Astrocyte (in vitro differentiated cells and primary cell): ENCODE measurements around the gene SMLR1. TPM values are rescaled to one million over a fixed set of nuclear protein-coding genes. Genes with fewer than 3 reads are reported as not detected.

ENCODE experiments used
- DNase-seq: peaks from one replicate; pipeline ENCODE4 v3.0.0-alpha.2; 2010; ENCODE audit warnings: low read depth
- FAIRE-seq: peaks from 2 replicates; lab custom pipeline; 2011; peaks lifted over from hg19 to GRCh38; lab: Jason Lieb, UNC
- H2AFZ ChIP-seq: 2 replicates; pipeline ENCODE4 v1.6.0; 2012; ENCODE audit warnings: low read depth, low read length, inconsistent platforms
- H3K27ac ChIP-seq: 2 replicates; pipeline ENCODE4 v1.5.1; 2011; ENCODE audit warnings: low read depth, low read length, inconsistent platforms
- H3K27me3 ChIP-seq: 2 replicates; pipeline ENCODE4 v1.6.0; 2011; ENCODE audit warnings: low read length, inconsistent platforms; ENCODE audit not compliant: insufficient read depth
- H3K36me3 ChIP-seq: 2 replicates; pipeline ENCODE4 v1.5.1; 2011; ENCODE audit warnings: low read length, inconsistent platforms; ENCODE audit not compliant: insufficient read depth
- H3K4me1 ChIP-seq: 2 replicates; pipeline ENCODE4 v1.5.1; 2011; ENCODE audit warnings: low read length, inconsistent platforms; ENCODE audit not compliant: insufficient read depth
- H3K4me2 ChIP-seq: 2 replicates; pipeline ENCODE4 v1.6.0; 2012; ENCODE audit warnings: low read length, inconsistent platforms
- H3K4me3 ChIP-seq: 2 replicates; pipeline ENCODE4 v1.5.1; 2011; ENCODE audit warnings: low read depth, mild to moderate bottlenecking, low read length, inconsistent platforms; ENCODE audit not compliant: insufficient read depth
- H3K79me2 ChIP-seq: 2 replicates; pipeline ENCODE4 v1.6.0; 2012; ENCODE audit warnings: mild to moderate bottlenecking, low read length, inconsistent platforms; ENCODE audit not compliant: insufficient read depth
- H3K9ac ChIP-seq: 2 replicates; pipeline ENCODE4 v1.6.0; 2012; ENCODE audit warnings: mild to moderate bottlenecking, low read length, inconsistent platforms
- H3K9me3 ChIP-seq: 2 replicates; pipeline ENCODE4 v1.5.1; 2012; ENCODE audit warnings: low read depth, mild to moderate bottlenecking, low read length, inconsistent platforms; ENCODE audit not compliant: insufficient read depth
- H4K20me1 ChIP-seq: 2 replicates; pipeline ENCODE4 v1.6.0; 2012; ENCODE audit warnings: low read length, inconsistent platforms; ENCODE audit not compliant: insufficient read depth
- H3K27ac Mint-ChIP-seq: one replicate; pipeline ENCODE4 v1.8.0; 2021; ENCODE audit warnings: mild to moderate bottlenecking, mixed read lengths; ENCODE audit not compliant: unreplicated experiment
- H3K27me3 Mint-ChIP-seq: one replicate; pipeline ENCODE4 v1.8.0; 2021; ENCODE audit warnings: low read depth, mixed read lengths; ENCODE audit not compliant: unreplicated experiment
- H3K36me3 Mint-ChIP-seq: one replicate; pipeline ENCODE4 v1.8.0; 2021; ENCODE audit warnings: low read depth, mixed read lengths; ENCODE audit not compliant: unreplicated experiment
- H3K4me1 Mint-ChIP-seq: one replicate; pipeline ENCODE4 v1.8.0; 2021; ENCODE audit warnings: low read depth, mixed read lengths; ENCODE audit not compliant: unreplicated experiment
- H3K4me3 Mint-ChIP-seq: one replicate; pipeline ENCODE4 v1.8.0; 2021; ENCODE audit warnings: mild to moderate bottlenecking, moderate library complexity, mixed read lengths; ENCODE audit not compliant: unreplicated experiment
- H3K9me3 Mint-ChIP-seq: one replicate; pipeline ENCODE4 v1.8.0; 2021; ENCODE audit warnings: mild to moderate bottlenecking, mixed read lengths; ENCODE audit not compliant: unreplicated experiment
- CTCF ChIP-seq: IDR thresholded peaks from 2 replicates; pipeline ENCODE4 v1.5.1; 2011; ENCODE audit warnings: low read depth, mild to moderate bottlenecking, inconsistent platforms, low read length, moderate library complexity; ENCODE audit not compliant: insufficient read depth
- EZH2 ChIP-seq: IDR thresholded peaks from 2 replicates; pipeline ENCODE4 v1.6.1; 2012; ENCODE audit warnings: mild to moderate bottlenecking, low read length, inconsistent platforms; ENCODE audit not compliant: insufficient read depth
- total RNA-seq: library from RNA; stranded (reverse); gene quantifications from 2 replicates; pipeline ENCODE4 v1.2.1, GENCODE V29; 2021

The SMLR1 gene
- total RNA-seq, 1 donor from 2014 or later: not detected

DNA sequence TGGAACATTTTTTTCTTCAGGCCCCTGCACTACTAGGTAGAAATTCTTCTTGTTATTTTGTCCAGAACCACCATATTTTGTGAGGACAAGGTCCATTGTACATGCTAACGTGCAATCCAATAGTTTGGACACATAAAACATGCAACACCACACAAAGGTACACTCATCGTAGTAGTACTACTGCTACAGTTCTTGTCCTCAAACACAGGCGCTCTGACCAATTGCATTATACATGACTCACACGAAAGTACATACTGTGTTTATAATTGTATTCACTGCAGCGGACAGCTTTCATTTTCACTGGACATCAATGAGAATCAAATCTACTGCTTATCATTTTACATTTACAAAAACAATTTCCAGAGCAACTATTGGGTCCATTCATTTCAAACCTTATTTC, 15.3 kb upstream of the SMLR1 start:
- TF ChIP-seq CTCF (no peak), EZH2 (no peak)

GRCh38 chr6:130814506-130814905, 12.7 kb upstream of the SMLR1 start:
- Histone ChIP-seq H3K27me3 (no peaks in the 10 kb centered on the region), H3K36me3 (no peaks in the 10 kb centered on the region), H3K79me2 (no peaks in the 10 kb centered on the region), H3K4me3 (no peak overlapping the region), H3K9me3 (no peaks in the 10 kb centered on the region), H3K4me1 (peaks cover 4% of the 10 kb centered on the region), H3K4me2 (no peak overlapping the region), H2AFZ (no peak overlapping the region), H3K27ac (no peak overlapping the region), H4K20me1 (no peaks in the 10 kb centered on the region), H3K9ac (no peak overlapping the region)
- H3K27me3 Mint-ChIP-seq: no peaks in the 10 kb centered on the region
- no peak overlapping the region for H3K4me3 Mint-ChIP-seq
- TF ChIP-seq CTCF (no peak), EZH2 (no peak)
- no peaks in the 10 kb centered on the region for H3K4me1 Mint-ChIP-seq
- no peak overlapping the region for H3K27ac Mint-ChIP-seq
- FAIRE-seq (no peak), DNase-seq (no peak)
- H3K36me3 Mint-ChIP-seq: no peaks in the 10 kb centered on the region
- H3K9me3 Mint-ChIP-seq: peaks cover 4% of the 10 kb centered on the region

More for the DNA sequence above, 15.3 kb upstream of the SMLR1 start:
- Histone ChIP-seq H3K27ac (no peak overlapping the region), H4K20me1 (no peaks in the 10 kb centered on the region), H3K4me3 (no peak overlapping the region), H2AFZ (no peak overlapping the region), H3K4me2 (no peak overlapping the region), H3K79me2 (no peaks in the 10 kb centered on the region), H3K9ac (no peak overlapping the region), H3K27me3 (no peaks in the 10 kb centered on the region), H3K36me3 (no peaks in the 10 kb centered on the region), H3K4me1 (peaks cover 4% of the 10 kb centered on the region), H3K9me3 (no peaks in the 10 kb centered on the region)
- no peak overlapping the region for H3K4me3 Mint-ChIP-seq
- H3K9me3 Mint-ChIP-seq: no peaks in the 10 kb centered on the region
- DNase-seq (no peak), FAIRE-seq (peak; percentile 63)
- H3K4me1 Mint-ChIP-seq: no peaks in the 10 kb centered on the region
- H3K27me3 Mint-ChIP-seq: no peaks in the 10 kb centered on the region
- H3K27ac Mint-ChIP-seq: no peak overlapping the region
- H3K36me3 Mint-ChIP-seq: no peaks in the 10 kb centered on the region

- H3K4me1 Mint-ChIP-seq: no peaks in the 10 kb centered on the region
- no peak overlapping the region for H3K4me2 ChIP-seq
- no peaks in the 10 kb centered on the region for H3K27me3 Mint-ChIP-seq
- H3K36me3 Mint-ChIP-seq: no peaks in the 10 kb centered on the region
- no peak overlapping the region for H2AFZ ChIP-seq
- H3K9me3 Mint-ChIP-seq: peaks cover 4% of the 10 kb centered on the region
- no peaks in the 10 kb centered on the region for H3K4me1 ChIP-seq
- no peak for FAIRE-seq
- H3K27me3 ChIP-seq: no peaks in the 10 kb centered on the region
- no peak overlapping the region for H3K4me3 Mint-ChIP-seq
- H3K79me2 ChIP-seq: no peaks in the 10 kb centered on the region
- H3K36me3 ChIP-seq: no peaks in the 10 kb centered on the region
- no peak for DNase-seq
- no peak overlapping the region for H3K4me3 ChIP-seq
- no peak overlapping the region for H3K9ac ChIP-seq
- no peaks in the 10 kb centered on the region for H4K20me1 ChIP-seq
- H3K27ac ChIP-seq: no peak overlapping the region
- TF ChIP-seq CTCF (no peak), EZH2 (no peak)
- no peak overlapping the region for H3K27ac Mint-ChIP-seq
- no peaks in the 10 kb centered on the region for H3K9me3 ChIP-seq
Observed at GRCh38 chr6:130815200-130816071, 11.8 kb upstream of the SMLR1 start.
